CD4-positive, alpha-beta T cell treated with Interleukin-4 for 1 hour (primary cell): ENCODE results near the gene ADCY5.
"Not testable (repeated sequence)": the region's sequence is repeated elsewhere in the genome, so short reads cannot be mapped to it uniquely, and the experiment has no call there.

ENCODE experiments used
- DNase-seq, 2 donors: peaks; one replicate each; pipeline ENCODE4 v3.0.0-alpha.2; 2020 to 2022

ADCY5 gene

DNA sequence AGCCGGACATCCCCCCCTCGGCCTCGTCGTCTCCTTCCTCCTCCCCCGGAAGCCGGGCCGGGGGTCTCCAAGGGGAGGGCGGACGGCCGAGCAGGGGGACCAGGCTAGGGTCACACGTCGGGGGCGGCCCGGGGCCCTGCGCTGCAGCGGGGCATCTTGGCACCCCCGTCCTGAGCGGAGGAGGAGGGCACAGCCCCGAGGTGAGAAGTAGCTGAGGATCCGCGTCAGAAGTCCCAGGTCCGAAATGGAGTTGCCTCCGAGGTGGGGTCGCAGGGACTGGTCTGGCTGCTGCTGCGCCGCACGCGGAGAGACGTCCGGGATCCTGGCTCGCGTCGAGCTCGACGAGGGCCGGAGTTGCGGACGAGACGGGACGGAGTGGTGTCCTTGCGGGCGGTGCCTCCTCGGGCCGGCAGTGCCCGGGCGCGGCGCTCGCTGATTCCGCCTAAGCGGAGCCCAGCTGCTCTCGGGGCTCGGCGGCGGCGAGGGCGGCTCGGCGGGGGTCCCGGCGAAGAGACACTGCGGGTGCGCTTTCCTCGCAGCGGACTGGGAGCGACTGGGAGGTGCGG, at the start of gene ADCY5:
Gene ADCY5 (minus strand): TSS at position 555 of the 566 bp plus-strand sequence. CDS start 545 bp downstream, at position 10.
- DNase-seq: peak in 1 of 2 donors; percentile 6

- no peak for DNase-seq
These were observed 45.0 kb upstream of the ADCY5 start for GRCh38 chr3:123493912-123494311.

GRCh38 chr3:123491966-123492587, 43.2 kb upstream of the ADCY5 start:
- peak in 1 of 2 donors; percentile 29 for DNase-seq

GRCh38 chr3:123489400-123490004, 40.6 kb upstream of the ADCY5 start:
- peak; percentile 21 to 26 for DNase-seq

- no peak for DNase-seq
These were observed 39.9 kb upstream of the ADCY5 start for GRCh38 chr3:123488645-123489347.

- DNase-seq: not testable (repeated sequence)
These were observed 38.2 kb upstream of the ADCY5 start for GRCh38 chr3:123487063-123487462.

- DNase-seq: no peak
These were observed 37.6 kb upstream of the ADCY5 start for GRCh38 chr3:123486460-123486859.

DNA sequence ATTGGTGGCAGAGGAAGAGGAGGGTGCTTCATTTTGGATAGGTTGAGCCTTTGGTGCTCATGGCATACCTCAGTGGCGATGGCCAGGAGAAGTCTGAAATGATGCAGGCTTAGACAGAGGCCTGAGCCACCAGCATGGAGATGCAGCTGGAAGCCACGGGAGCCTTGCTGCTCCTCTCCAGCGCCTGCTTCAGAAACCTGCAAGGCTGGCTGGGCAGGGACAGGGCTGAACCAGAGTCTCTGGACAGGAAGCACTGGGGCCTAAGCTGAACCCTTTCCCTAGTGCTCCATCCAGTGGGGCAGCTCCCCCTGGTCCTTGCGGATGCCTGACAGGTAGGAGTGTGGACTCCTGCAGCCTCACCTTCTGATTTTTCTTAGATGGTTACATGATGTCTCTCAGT, 36.7 kb upstream of the ADCY5 start:
- DNase-seq: no peak

DNA sequence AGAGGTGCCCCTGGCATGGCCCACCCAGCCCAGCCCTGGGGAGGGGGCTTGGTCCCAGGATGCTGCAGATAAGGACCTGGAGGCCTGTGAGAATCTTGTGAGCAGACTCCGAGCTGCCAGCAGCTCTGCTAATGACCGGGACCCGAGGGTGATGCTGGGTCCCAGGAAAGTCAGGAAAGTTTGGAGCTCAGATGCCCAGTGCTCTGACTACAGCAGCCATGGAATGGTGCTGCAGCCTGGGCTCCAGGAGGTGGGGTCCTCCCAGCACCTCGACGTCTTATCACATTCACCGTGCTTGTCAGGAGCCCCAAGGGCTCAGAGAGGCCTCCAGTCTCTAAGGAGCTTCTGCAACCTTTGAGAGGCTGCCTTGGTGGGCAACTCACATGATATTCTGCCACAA, 34.3 kb upstream of the ADCY5 start:
- no peak for DNase-seq

DNA sequence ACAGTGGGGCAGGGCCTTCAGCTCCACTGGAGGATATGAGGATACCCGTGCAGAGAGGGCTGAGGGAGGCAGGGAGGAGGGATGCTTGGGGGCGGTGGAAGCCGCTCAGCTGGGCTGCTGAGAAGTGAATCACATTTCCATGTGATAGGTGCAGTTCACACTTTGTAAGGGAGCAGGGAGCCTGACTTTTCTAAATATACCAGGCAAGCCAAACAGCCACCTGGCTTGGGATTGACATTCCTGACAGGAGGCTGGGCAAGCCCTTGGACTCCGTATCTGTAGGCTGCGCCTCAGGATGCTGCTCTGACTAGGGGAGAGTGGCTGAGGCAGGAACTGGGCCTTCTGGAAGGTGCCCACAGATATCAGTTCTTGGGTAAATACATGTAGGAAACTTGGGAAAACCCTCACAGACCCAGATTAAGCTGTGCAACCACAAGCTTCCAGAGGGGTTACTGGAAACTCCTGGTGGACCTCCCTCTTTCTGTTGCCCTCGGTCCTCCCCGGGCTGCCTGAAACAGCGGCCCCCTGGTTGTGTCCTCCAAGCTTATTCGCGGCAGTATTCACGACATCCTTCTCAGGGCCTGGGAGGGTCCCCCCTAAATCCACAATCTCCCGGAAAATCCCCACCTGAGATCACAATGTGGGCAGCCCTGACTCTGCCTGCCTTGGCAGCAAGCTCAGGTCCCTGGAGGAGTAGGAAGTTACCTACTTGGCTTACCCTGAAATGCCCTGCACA, 33.0 kb upstream of the ADCY5 start:
- no peak for DNase-seq

- DNase-seq: no peak
These were observed 32.2 kb upstream of the ADCY5 start for GRCh38 chr3:123481071-123481470.

GRCh38 chr3:123480428-123480827, 31.5 kb upstream of the ADCY5 start:
- DNase-seq: no peak

DNA sequence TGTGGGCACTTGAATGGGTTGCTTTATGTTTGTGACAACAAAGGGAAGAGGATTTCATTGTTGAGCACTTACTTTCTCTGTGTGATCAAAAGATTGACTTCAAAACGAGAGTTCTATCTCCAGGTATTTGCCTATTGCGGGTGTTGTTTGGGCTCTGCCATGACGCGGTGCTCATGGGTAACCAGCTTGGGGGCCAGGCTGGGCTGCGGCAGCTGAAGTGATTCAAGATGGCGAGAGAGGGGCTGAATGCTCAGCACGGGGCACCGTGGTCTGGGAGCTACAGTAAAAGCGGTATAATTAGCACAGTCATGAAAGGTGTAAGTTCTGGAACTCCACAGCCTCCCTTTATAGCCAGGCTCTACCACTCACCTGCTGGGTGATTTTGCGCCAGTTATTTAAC, 31.0 kb upstream of the ADCY5 start:
- no peak for DNase-seq

- no peak for DNase-seq
These were observed 29.4 kb upstream of the ADCY5 start for GRCh38 chr3:123478314-123478713.

GRCh38 chr3:123476967-123477750, 28.3 kb upstream of the ADCY5 start:
- DNase-seq: no peak

GRCh38 chr3:123475786-123476185, 26.9 kb upstream of the ADCY5 start:
- no peak for DNase-seq

DNA sequence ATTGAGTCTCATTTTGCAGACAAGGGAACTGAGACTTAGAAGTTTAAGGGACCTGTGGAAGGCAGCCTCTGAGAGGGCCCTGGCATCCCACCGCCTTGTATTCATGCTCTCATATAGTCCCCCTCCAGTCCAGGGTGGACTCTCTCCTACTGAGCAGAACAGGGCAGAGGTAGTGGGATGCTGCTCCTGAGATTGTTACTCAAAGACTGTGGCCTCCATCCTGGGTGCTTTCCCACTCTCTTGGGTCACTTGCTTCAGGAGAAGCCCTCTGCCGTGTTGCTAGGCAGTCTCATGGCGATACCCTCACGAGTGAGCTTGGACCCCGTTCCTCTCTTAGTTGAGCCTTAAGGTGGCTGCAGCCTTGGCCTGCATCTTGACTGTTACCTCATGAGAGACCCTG, 22.2 kb upstream of the ADCY5 start:
- DNase-seq: no peak

- DNase-seq: no peak
These were observed 20.6 kb upstream of the ADCY5 start for GRCh38 chr3:123469323-123469995.

DNA sequence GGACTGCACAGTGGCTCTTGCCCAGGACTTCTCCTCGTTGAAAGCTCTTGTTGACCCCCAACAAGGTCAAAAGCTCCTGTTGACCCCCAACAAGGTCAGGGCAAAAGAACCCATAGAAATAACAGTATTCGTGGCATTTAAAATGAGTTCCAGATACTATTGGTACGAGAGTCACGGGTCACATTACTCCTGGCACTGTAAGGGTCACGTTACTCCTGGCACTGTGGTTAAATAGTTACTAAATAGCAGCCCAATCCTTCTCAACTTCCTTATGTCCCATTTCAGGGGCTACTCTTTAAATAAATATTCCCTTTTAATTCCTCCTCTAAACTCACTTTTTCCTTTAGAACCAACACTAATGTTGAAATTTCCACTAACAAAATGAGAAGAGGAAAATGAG, 18.2 kb upstream of the ADCY5 start:
- DNase-seq: no peak

- no peak for DNase-seq
These were observed 15.3 kb upstream of the ADCY5 start for GRCh38 chr3:123464211-123464610.

DNA sequence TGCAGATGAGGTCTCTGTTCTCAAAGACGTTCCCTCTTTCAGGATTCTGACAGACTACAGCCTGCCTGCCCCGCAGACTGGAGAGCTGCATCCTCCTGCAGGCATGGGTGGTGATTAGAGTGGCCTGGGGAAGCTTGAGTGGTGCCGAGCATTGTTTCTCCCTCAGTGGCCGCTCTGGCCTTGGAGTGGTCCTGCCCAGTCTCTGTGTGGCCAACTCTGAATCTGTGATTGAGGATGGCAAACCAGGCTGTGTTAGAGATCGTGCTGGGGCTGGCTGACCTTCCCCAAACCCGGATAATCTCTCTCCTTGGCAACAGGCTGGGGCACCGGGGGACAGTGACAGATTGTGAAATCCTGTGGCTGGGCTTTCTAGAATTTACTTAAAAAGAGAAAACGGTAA, 11.0 kb upstream of the ADCY5 start:
- DNase-seq: no peak

DNA sequence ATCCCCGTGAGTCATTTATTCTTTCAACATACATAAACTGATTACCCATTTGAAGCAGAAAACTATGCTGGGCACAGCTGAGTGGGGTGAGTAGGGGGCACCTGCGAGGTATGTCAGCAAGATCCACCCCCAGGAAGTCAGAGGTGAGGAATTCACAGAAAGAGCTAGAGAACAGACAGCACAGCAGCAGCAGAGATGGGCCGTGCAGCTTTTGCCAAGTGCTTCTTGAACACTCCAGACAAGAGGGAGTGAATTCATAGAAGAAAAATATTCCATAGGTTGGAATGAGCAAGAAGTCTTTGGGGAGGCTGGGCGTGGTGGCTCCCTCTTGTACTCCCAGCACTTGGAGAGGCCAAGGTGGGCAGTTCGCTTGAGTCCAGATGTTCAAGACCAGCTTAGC, 9.4 kb upstream of the ADCY5 start:
- DNase-seq: no peak
